Anterior cingulate cortex (tissue), 58 donors: ENCODE measurements around the gene CFB.
"Not testable (repeated sequence)": the region's sequence is repeated elsewhere in the genome, so short reads cannot be mapped to it uniquely, and the experiment has no call there.

ENCODE experiments used
- DNase-seq, 58 donors: peaks; one replicate each; lab custom pipeline; 2025; lab: John Stamatoyannopoulos, UW

CFB gene

DNA sequence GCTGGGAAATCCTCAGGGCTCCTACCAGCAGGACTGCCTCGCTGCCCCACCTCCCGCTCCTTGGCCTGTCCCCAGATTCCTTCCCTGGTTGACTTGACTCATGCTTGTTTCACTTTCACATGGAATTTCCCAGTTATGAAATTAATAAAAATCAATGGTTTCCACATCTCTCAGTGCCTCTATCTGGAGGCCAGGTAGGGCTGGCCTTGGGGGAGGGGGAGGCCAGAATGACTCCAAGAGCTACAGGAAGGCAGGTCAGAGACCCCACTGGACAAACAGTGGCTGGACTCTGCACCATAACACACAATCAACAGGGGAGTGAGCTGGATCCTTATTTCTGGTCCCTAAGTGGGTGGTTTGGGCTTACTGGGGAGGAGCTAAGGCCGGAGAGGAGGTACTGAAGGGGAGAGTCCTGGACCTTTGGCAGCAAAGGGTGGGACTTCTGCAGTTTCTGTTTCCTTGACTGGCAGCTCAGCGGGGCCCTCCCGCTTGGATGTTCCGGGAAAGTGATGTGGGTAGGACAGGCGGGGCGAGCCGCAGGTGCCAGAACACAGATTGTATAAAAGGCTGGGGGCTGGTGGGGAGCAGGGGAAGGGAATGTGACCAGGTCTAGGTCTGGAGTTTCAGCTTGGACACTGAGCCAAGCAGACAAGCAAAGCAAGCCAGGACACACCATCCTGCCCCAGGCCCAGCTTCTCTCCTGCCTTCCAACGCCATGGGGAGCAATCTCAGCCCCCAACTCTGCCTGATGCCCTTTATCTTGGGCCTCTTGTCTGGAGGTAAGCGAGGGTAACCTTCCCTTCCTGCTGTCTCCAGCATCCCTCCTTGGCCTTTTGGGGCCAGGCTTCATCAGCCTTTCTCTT, at the start of gene CFB:
CFB (plus strand) TSS at position 589 of the 863 bp plus-strand sequence; CDS start at position 716, 127 bp downstream.
- DNase-seq = no peak

DNA sequence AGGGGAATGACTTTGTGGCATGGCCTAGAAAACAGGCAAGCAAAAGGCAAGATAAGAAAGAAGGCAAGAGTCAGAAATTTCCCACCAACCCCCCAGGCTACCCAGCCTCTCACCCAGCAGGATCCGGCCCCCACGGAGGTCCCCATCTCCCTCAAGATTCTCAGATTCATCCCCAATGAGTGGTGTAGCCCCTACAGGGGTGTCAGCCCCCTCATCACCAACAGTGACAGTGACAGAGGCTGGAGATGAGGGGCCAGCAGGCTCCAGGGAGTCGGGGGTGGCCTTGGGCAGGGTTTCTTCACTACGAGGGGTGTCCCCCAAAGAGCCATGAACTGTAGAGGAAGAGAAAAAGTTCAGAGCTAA, 49.4 kb upstream of the CFB start:
- no peak for DNase-seq

DNA sequence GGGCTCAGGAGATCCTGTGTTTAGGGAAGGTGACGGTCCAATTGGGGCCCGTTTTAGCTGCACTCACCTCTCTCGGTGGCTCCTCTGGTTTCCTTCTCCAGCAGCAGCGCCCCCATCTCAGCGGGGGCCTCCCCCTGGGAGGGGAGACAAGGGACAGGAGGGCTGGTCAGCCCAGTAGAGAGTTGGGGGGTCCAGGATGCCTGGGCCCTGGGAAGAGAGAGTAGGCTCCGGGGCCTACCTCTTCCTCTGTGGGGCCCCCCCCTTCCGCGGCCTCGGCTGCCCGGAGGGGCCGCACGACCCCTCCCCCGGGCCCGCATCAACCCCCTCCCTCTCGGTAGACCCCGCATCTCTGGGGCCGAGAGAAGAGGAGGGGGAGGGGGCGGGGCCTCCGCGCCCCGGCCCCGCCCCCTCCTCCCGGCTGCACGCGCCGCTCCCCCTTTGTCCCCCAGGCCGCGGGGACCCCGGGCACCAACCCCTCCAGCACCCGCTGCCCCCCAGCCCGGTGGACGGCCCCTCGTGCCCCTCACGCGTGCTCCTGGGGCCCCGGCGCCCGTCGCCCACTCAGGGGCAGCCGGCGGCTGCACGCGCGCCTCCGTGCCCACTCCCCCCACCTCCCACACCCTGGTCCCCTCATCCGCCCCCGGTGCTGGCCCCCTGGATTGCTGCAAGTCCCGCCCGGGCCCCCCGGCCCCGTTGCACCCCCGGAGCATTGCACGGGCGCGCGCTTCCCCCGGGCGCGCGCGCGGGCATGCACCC, 48.9 kb upstream of the CFB start:
- DNase-seq = peak in 4 of 58 donors; percentile 35 to 46 (median 42)

DNA sequence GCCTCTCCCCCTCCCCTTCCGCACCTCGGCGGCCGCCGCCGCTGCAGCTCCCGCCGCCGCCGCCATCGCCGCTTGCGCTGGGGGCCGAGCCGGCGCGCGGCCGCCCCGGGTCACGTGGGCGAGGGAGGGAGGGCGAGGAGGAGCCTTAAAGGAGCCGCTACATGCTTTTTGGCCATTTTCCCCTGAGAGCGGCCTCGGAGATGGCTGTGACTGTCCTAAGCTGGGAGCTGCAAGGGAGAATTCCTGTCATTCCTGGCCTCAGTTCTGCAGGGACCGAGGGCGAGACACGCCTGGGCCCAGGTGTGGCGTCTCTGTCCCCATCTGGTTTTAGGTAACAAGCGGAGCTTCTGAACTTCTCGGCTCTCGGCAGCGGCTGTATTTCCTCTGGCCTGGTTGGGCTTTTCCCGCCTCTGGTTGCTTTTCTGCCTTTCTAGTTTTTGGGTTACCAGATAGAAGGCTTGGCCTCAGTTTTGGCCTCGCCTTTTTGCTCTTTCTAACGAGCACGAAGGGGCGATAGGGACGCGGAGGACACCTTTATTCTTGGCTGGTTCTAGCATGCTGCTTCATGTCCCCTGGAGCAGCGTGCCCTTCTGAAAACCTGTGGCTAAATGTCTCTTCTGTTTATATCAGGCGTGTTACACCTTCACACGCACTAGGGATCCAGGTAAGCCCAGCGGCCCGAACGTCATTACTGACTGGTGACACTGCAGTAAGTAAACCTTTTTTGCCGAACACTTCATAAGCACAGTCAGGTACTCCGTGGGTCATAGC, 48.1 kb upstream of the CFB start, which contains the start of gene EHMT2:
EHMT2 (minus strand) TSS at position 87 of the 771 bp plus-strand sequence; CDS start at position 66, 21 bp downstream.
- peak in 57 of 58 donors; percentile 62 to 93 (median 84) for DNase-seq

DNA sequence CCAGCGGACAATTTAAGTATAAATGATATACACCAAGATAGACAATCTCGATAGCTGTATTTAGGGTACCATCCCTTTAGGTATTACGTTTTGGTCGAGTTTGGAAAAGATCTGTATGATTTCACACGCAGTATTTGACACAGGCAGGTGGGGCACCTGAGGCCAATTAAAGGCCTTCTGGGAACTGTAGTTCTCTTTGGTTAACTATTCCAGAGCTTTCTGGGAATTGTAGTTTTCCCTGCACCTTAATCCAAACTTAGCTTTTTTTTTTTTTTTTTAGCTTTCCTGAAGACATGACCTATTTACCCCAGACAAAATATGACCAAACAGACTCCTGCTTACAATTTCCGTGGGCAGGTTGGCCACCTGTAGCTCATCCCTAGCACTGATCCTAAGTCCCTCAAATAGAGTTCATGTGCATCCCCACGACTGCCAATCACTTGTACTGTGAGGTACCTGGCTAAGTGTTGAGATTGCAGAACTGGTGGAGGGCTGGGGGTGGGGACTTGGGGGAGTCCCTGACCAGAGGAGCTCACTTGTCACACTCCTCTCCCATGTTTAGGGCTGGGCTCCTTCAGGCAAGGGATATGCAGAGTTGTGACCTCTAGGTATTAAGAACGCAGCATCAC, 47.4 kb upstream of the CFB start:
- peak in 17 of 58 donors; percentile 7 to 50 (median 31) for DNase-seq

DNA sequence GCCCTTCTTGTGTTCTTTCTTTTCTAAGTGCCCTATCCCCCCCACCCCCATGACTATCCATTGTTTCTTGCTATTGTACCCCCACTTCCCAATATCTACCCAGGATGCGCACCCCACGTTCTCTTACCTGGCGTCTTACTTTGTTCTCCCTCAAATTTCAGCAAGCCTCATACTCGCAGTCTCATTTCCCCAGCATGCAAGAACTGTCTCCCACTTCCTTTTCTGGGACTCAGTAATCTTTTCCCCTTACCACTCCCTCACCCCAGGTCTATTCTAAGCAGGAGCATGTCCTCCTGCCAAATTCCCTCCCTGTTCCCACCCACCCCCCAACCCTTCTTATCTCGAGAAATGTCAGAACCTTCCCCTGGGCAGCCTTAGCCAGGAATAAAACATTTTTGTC, 46.7 kb upstream of the CFB start:
- no peak for DNase-seq

GRCh38 chr6:31899882-31900722, 45.8 kb upstream of the CFB start:
- DNase-seq = no peak

GRCh38 chr6:31900917-31901414, 44.9 kb upstream of the CFB start:
- peak in 18 of 58 donors; percentile 12 to 60 (median 49) for DNase-seq

GRCh38 chr6:31901415-31901952, 44.4 kb upstream of the CFB start:
- DNase-seq = peak in 41 of 58 donors; percentile 11 to 81 (median 69)

GRCh38 chr6:31901953-31902643, 43.8 kb upstream of the CFB start, which contains the start of gene ZBTB12:
Gene ZBTB12 (minus strand): TSS chr6:31902086. CDS start chr6:31901305, 781 bp downstream.
- peak; percentile 56 to 97 (median 94) for DNase-seq

DNA sequence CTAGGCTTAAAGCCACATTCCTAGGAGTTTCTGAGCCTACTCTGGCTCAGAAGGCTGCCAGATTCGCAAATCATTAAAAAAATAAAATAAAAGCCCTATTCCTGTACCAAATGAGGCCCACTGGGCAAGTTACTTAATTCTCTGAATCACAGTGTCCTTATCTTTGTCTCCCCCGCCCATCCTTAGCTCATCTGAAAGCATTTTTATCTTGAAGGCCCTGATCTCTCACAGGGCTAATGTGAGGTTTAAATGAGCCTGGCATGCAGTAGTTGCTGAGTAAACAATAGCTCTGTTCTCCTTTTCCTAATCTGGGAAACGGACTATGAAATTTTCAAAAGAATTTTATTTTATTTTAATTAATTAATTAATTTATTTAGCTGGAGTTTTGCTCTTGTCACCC, 41.9 kb upstream of the CFB start:
- DNase-seq = no peak

DNA sequence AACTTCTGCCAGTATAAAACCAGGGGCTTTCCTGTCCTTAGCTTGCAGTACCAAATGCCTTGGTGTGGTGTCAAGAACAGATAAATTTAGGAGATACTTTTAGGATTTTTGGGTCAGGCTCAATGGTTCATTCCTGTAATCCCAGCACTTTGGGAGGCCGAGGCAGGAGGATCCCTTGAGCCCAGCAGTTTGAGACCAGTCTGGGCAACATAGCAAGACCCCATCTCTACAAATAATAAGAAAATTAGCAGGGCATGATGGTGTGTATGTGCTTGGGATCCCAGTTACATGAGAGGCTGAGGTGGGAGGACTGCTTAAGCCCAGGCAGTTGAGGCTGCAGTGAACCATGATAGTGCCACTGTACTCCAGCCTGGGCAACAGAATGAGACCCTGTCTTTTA, 40.9 kb upstream of the CFB start:
- DNase-seq = no peak

GRCh38 chr6:31906122-31906521, 39.8 kb upstream of the CFB start:
- DNase-seq = no peak

DNA sequence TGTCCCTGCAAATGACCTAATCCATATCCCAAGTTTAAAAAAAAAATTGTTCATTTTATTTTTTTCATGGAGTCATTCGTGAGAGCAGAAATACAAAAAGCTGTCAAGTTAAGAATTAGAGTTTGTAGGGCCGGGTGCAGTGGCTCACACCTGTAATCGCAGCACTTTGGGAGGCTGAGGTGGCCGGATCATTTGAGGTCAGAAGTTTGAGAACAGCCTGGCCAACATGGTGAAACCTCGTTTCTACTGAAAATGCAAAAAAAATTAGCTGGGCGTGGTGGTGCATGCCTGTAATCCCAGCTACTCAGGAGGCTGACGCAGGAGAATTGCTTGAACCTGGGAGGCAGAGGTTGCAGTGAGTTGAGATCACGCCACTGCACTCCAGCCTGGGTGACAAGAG, 39.2 kb upstream of the CFB start:
- DNase-seq = not testable (repeated sequence)

DNA sequence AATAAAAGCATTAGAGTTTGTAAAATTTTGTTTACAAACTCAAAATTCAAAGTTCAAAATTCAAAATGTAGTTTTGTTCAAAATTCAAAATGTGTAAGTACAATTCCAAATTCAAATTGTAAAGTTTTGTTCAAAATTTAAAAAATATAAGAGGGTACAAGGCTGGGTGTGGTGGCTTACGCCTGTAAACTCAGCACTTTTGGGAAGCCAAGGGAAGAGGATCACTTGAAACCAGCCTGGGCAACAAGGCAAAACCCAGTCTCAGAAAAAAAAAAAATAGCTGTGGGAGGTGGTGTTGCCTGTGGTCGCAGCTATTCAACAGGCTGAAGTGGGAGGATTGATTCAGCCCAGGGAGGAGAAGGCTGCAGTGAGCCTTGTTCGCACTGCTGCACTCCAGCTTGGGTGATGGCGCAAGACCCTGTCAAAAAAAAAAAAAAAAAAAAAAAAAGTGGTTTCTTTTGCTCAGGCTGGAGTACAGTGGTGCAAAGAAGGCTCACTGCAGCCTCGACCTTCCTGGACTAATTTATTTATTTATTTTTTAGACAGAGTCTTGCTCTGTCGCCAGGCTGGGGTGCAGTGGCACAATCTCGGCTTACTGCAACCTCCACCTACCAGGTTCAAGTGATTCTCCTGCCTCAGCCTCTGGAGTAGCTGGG, 38.6 kb upstream of the CFB start:
- DNase-seq = no peak

DNA sequence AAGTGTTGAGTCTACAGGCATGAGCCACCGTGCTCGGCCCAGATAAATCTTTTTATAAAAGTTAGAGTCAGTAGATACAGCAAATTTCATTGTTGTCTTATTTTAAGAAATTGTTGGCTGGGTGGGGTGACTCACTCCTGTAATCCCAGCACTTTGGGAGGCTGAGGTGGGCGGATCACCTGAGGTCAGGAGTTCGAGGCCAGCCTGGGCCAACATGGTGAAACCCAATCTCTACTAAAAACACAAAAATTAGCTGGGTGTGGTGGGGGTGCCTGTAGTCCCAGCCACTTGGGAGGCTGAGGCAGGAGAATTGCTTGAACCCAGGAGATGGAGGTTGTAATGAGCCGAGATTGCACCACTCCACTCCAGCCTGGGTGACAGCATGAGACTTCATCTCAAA, 37.6 kb upstream of the CFB start:
- DNase-seq = not testable (repeated sequence)

GRCh38 chr6:31908791-31909190, 37.1 kb upstream of the CFB start:
- DNase-seq = no peak
